Brain microvascular endothelial cell (primary cell): ENCODE measurements around the gene ADGRG2.
"Not testable (repeated sequence)": the region's sequence is repeated elsewhere in the genome, so short reads cannot be mapped to it uniquely, and the experiment has no call there.

Source experiments
- DNase-seq: peaks from one replicate; pipeline ENCODE4 v3.0.0-alpha.2; 2020
- H3K27ac ChIP-seq: fragments of 250-450 bp; sonication (Bioruptor Pico); 2 replicates; pipeline ENCODE4 v1.5.1; 2020; ENCODE audit warnings: mild to moderate bottlenecking, moderate library complexity
- H3K27me3 ChIP-seq: fragments of 250-450 bp; sonication (Bioruptor Pico); replicated peaks from 2 replicates; pipeline ENCODE4 v1.5.1; 2020; ENCODE audit warnings: mild to moderate bottlenecking
- H3K36me3 ChIP-seq: fragments of 250-450 bp; sonication (Bioruptor Pico); replicated peaks from 2 replicates; pipeline ENCODE4 v1.5.1; 2020; ENCODE audit warnings: mild to moderate bottlenecking
- H3K4me3 ChIP-seq: 2 replicates; pipeline ENCODE4 v1.5.1; 2011; ENCODE audit warnings: low read depth, mild to moderate bottlenecking, control low read depth, low read length, moderate library complexity
- CTCF ChIP-seq: IDR thresholded peaks from 2 replicates; pipeline ENCODE4 v1.5.1; 2011; ENCODE audit warnings: low read depth, mild to moderate bottlenecking, moderate library complexity, low read length, control low read depth, inconsistent platforms; ENCODE audit errors: missing control alignments
- in situ Hi-C: cut with HindIII; loops from 2 replicates; pipeline ENCODE4 v1.10.0; 2017; ENCODE audit warnings: low sequenced_read_pairs, low pct_ligation_motif_present

ADGRG2 gene

GRCh38 chrX:18983666-18984380 is 138.4 kb downstream of the ADGRG2 start, which contains the start of gene PHKA2:
PHKA2 (minus strand) TSS chrX:18984114; CDS start chrX:18983932, 182 bp downstream.
- H3K27me3 ChIP-seq: no peaks in the 10 kb centered on the region
- peak within 1 kb of the TSS; percentile 90 for H3K27ac ChIP-seq
- in situ Hi-C loops: no loop called here
- H3K36me3 ChIP-seq: no peaks in the 10 kb centered on the region
- TF ChIP-seq CTCF: no peak
- DNase-seq: peak; percentile 24
- H3K4me3 ChIP-seq: peak within 1 kb of the TSS; percentile 65

DNA sequence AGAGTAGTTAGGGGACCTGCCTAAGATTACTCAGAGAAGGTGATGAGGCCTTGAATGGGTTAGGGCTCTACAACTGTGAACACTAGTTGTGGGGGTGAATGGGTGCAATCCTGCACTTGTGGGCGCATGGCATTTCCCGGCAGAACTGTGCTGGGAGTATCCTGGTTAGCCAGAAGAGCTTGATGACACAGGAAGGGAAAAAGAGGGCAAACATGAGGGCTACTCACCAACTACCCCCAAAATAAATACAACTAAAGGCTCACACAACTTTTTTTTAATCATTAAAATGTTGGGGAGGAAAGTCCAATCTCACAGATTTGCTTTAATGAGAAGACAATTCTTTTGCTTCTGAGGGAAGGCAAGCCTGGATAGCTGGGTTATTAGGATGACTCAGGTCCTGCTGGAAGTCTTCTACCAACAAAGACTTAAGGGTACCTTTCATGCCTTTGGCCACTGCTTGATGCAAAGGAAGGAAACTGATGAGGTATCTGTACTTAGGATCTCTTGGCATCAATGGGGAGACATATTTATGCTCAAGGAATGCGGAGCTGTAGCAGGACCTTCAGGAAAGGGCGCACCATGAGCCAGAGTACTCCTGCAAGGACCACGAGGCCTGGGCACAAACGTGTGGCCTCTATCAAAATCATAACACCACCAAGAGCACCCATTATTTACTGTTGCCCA is 141.0 kb downstream of the ADGRG2 start:
- TF ChIP-seq CTCF: no peak
- no peak overlapping the region for H3K27ac ChIP-seq
- H3K27me3 ChIP-seq: no peaks in the 10 kb centered on the region
- H3K4me3 ChIP-seq: no peak overlapping the region
- DNase-seq: no peak
- no peaks in the 10 kb centered on the region for H3K36me3 ChIP-seq
- in situ Hi-C loops: no loop called here

- H3K4me3 ChIP-seq, H3K36me3 ChIP-seq, H3K27me3 ChIP-seq, DNase-seq, H3K27ac ChIP-seq, in situ Hi-C loops: not testable (repeated sequence)
Observed at GRCh38 chrX:18980262-18980661, 142.0 kb downstream of the ADGRG2 start.

DNA sequence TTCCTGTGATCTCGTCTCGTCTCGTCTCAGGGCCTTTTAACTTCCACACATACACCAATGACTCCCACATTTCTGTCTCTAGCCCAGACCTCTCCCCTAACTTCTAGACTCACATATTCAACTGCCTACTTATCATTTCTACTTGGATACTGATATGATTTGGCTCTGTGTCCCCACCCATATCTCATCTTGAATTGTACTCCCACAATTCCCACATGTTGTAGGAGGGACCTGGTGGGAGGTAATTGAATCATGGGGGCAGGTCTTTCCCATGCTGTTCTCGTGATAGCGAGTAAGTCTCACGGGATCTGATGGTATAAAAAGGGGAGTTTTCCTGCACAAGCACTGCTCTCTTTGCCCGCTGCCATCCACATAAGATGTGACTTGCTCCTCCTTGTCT is 147.3 kb downstream of the ADGRG2 start:
- no peak overlapping the region for H3K4me3 ChIP-seq

GRCh38 chrX:18973527-18974192 is 148.6 kb downstream of the ADGRG2 start:
- H3K4me3 ChIP-seq: no peak overlapping the region
- no peak for TF ChIP-seq CTCF
- H3K27ac ChIP-seq: no peak overlapping the region
- in situ Hi-C loops: no loop called here
- no peaks in the 10 kb centered on the region for H3K27me3 ChIP-seq
- H3K36me3 ChIP-seq: no peaks in the 10 kb centered on the region
- DNase-seq: no peak

More for the DNA sequence above, 147.3 kb downstream of the ADGRG2 start:
- in situ Hi-C loops: no loop called here
- H3K36me3 ChIP-seq: no peaks in the 10 kb centered on the region
- DNase-seq: no peak
- no peaks in the 10 kb centered on the region for H3K27me3 ChIP-seq
- TF ChIP-seq CTCF: no peak
- H3K27ac ChIP-seq: no peak overlapping the region

DNA sequence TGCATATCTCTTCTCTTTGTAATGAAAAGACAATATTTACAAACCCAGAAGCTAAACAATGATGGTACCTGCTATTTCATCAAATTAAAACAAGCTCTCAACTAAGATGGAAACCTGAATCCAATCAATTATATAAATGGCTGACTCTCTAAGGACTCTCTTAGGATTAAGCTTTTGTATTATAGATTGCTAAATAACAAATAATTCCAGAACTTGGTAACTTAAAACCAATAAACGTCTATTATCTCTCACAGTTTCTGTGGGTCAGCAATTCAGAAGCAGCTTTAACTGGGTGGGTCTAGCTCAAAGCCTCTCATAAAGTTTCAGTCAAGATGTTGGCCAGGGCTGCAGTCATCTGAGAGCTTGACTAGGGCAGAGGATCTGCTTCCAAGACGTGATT is 150.8 kb downstream of the ADGRG2 start:
- Histone ChIP-seq H3K27ac (no peak overlapping the region), H3K36me3 (no peaks in the 10 kb centered on the region), H3K4me3 (no peak overlapping the region), H3K27me3 (no peaks in the 10 kb centered on the region)
- no peak for DNase-seq
- TF ChIP-seq CTCF: no peak
- in situ Hi-C loops: no loop called here
